GM12801 (cell line): ENCODE data around the gene MARCHF2.

Source experiments
- CTCF ChIP-seq: IDR thresholded peaks from one replicate; pipeline ENCODE4 v1.5.1; 2011; ENCODE audit warnings: control low read depth; ENCODE audit not compliant: insufficient read length; ENCODE audit errors: extremely low read depth

The MARCHF2 gene

GRCh38 chr19:8403098-8403819, 9.8 kb upstream of the MARCHF2 start:
- no peak for TF ChIP-seq CTCF

GRCh38 chr19:8403820-8404109, 9.3 kb upstream of the MARCHF2 start:
- no peak for TF ChIP-seq CTCF

- TF ChIP-seq CTCF: no peak
Observed at GRCh38 chr19:8404391-8405151, 8.5 kb upstream of the MARCHF2 start.

GRCh38 chr19:8413629-8413995, 507 bp downstream of the MARCHF2 start:
- no peak for TF ChIP-seq CTCF

GRCh38 chr19:8416796-8417195, 3.7 kb downstream of the MARCHF2 start:
- TF ChIP-seq CTCF: no peak

- no peak for TF ChIP-seq CTCF
Observed at GRCh38 chr19:8421484-8422461, 8.7 kb downstream of the MARCHF2 start.

GRCh38 chr19:8423817-8424223, 10.7 kb downstream of the MARCHF2 start:
- TF ChIP-seq CTCF: no peak
